ENCODE measurements around the gene ZDHHC22.
"Not testable (repeated sequence)": the region's sequence is repeated elsewhere in the genome, so short reads cannot be mapped to it uniquely, and the experiment has no call there.

Gene ZDHHC22, protein sequence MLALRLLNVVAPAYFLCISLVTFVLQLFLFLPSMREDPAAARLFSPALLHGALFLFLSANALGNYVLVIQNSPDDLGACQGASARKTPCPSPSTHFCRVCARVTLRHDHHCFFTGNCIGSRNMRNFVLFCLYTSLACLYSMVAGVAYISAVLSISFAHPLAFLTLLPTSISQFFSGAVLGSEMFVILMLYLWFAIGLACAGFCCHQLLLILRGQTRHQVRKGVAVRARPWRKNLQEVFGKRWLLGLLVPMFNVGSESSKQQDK

DNA sequence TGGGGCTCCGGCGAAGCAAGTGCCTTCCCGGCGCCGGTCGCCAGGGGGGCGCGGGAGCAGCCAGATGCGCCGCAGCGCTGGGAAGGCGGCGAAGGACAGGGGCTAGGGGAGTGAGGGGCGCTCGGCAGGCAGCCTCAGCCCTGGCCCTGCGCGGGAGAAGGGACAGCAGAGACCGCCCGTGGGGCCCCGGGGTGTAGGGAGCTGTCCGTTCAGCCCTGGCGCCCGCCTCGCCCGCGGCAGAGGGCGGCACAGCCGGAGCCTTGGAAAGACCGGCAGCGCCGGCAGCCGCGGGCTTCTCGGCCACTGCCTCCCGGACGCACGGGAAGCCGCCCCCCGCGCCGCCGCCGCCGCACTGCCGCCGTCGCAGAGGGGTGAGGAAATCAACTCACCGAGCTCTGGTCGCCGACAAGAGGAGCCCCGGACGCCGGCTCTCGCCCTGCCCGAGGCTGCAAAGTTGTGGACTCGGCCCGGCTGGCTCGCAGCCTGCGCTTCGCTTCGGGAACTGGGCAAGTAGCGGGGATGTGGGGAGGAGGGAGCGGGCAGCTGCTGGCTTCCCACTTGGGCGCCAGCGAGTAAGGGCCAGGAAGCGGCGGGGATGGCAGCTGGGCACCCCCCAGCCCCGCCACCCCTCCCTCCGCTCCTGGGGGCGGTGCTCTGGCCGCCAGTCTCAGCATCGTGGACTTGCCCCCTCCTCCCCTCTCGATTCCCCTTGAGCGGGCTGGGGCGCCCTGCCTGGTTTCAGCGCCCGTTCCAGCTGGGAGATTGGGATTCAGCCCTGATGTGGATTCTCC is at the start of gene ZDHHC22:
Gene ZDHHC22, minus strand, starts transcription at position 578 of the 791 bp plus-strand sequence. CDS start 2,053 bp downstream, outside the sequence.
- DNase-seq (ENCODE audit: low read depth in 2 of 2), result no peak

DNA sequence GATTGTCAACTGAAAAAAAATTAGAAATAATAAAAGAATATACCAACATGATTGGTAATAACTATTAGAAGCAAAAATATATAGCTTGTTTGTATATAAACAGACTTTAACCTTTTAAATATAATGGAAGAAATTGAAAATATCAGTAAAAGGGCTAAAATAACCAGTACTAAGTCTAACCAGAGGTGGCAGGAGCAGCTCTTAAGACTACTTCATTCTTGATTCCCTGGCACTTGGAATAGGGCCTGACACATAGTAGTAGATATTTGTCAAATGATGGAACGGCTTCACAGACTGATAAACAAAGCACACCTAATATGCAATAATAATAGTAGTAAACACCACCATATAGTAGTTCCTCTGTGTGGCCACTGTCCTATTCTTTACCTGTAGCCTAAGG is 49.4 kb upstream of the ZDHHC22 start:
- DNase-seq (ENCODE audit: low read depth in 2 of 2), result no peak

GRCh38 chr14:77189479-77189878 is 47.9 kb upstream of the ZDHHC22 start:
- DNase-seq (ENCODE audit: low read depth in 2 of 2), result no peak

DNA sequence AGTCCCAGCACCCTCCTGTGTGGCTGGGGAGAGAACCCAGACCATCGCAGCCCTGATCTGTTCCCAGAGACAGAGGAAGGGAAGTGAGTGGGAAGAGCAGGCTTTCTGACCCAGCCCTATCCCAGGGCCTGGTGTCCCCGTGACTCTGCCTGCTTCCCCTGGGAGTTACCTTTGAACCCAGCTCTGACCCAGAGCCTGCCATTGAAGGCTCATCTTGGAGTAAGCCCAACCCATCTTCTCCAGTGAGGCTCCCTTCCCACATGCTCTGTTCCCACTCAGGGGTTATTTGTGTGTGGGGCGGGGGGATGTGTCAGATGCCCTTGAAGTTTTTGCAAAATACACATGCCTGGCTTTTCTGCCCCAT is 46.0 kb upstream of the ZDHHC22 start:
- no peak for DNase-seq (ENCODE audit: low read depth in 2 of 2)

GRCh38 chr14:77186911-77187648 is 45.5 kb upstream of the ZDHHC22 start:
- no peak for DNase-seq (ENCODE audit: low read depth in 2 of 2)

- no peak for DNase-seq (ENCODE audit: low read depth in 2 of 2)
Observed at GRCh38 chr14:77185093-77185465, 43.5 kb upstream of the ZDHHC22 start.

GRCh38 chr14:77184396-77185092 is 43.0 kb upstream of the ZDHHC22 start:
- DNase-seq (ENCODE audit: low read depth in 2 of 2), result no peak

DNA sequence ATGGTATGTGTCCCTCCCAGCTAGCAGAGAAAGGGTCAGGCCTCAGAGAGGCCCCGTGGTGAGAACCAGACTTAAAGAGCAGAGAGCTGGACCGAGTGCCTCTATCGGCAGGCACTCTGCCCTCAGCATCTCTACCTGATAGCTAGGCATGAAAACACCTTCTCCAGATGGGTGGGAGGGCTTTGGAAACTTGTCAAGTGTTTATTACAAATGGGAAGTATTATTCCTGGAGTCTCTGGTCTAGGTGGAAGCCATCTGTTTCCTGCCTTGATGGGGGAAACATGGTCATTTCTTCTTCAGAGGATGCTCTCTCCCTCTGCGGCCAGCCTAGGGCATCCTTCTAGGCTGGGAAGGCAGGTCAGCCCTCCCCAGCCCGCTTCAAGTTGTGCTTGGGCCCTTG is 42.3 kb upstream of the ZDHHC22 start:
- DNase-seq (ENCODE audit: low read depth in 2 of 2), result no peak

DNA sequence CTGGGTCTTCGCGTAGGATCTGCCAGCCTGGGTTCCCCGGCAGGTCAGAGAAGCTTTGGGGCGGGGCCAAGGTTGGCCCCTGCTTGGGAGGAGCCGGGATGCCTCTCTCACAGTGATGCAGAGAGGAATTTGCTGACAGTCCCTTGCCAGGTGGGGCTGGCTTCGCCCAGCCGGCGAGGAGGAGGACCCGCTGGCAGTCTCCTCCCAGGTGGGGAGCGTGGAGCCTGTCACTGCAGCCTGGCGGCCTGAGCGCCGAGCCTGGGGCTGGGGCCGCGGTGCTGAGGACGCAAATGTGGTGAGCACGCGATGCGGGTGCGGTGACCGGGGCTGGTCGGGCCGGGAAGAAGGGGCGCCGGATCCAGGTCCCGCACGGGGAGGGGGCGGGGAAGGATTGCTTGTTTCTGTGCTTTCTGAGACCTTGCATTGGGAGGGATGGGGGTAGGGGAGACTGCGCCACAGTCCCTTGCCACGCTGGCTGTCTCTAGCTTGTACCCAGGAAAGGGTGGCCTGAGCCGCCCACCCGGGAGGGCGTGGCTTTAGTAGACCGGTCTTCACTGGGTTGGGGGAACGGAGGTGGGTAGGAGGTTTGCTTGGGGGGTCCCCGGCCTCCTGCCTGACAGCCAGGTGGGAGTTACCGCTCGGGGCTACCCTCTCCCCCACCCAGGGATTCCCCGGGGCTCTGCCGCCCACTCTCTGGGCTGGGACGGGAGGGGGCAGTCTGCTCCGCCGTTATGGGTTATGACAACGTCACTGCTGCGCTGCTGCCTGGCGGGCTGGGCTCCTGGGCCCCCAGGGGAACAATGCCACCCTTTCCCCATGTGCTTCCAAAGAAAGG is 40.2 kb upstream of the ZDHHC22 start, which contains the start of gene TMEM63C:
Gene TMEM63C, plus strand, starts transcription at position 196 of the 835 bp plus-strand sequence. CDS start 37,016 bp downstream, outside the sequence.
- peak; percentile 23 to 50 for DNase-seq (ENCODE audit: low read depth in 2 of 2)

GRCh38 chr14:77180726-77181602 is 39.4 kb upstream of the ZDHHC22 start:
- no peak for DNase-seq (ENCODE audit: low read depth in 2 of 2)

GRCh38 chr14:77178656-77179055 is 37.1 kb upstream of the ZDHHC22 start:
- no peak for DNase-seq (ENCODE audit: low read depth in 2 of 2)

GRCh38 chr14:77177702-77178101 is 36.1 kb upstream of the ZDHHC22 start:
- DNase-seq (ENCODE audit: low read depth in 2 of 2), result no peak

DNA sequence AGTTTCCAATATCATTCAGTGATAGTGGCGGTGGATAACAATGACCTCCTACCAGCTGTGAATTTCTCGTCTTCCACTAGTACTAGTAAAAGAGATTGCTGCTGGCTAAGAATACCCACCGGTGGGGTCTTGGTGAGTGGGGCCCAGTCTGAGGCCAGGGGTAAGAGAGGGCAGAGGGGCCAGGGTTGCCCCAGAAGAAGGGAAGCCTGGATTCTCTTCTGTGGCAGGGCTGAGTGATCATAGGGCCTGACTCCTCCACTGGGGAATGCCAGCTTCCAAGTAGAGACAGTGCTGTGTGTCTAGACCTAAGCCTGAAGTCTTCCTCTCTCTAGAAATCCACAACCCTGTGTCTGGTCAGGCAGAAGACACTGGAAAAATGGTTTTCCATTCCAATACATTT is 34.3 kb upstream of the ZDHHC22 start:
- DNase-seq (ENCODE audit: low read depth in 2 of 2), result no peak

DNA sequence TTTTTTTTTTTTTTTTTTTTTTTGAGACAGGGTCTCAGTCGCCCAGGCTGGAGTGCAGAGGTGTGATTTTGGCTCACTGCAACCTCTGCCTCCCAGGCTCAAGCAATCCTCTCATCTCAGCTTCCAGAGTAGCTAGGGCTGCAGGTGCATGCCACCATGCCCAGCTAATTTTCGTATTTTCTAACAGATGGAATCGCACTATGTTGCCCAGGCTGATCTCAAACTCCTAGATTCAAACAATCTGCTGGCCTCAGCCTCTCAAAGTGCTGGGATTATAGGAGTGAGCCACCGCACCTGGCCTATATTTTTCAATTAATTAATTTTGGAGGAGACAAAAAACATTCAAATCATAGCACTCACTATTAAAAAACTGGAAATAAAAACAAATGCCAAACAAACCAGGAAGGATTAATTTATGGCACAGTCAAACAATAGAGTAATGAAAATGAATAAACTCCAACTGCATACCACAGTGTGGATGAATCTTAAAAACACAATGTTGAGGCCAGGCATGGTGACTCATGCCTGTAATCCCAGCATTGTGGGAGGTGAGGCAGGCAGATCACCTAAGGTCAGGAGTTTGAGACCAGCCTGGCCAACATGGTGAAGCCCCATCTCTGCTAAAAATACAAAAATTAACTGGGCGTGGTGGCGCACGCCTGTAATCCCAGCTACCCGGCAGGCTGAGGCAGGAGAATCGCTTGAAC is 32.5 kb upstream of the ZDHHC22 start:
- not testable (repeated sequence) for DNase-seq (ENCODE audit: low read depth in 2 of 2)

- DNase-seq (ENCODE audit: low read depth in 2 of 2), result no peak
Observed at GRCh38 chr14:77172916-77173315, 31.3 kb upstream of the ZDHHC22 start.

DNA sequence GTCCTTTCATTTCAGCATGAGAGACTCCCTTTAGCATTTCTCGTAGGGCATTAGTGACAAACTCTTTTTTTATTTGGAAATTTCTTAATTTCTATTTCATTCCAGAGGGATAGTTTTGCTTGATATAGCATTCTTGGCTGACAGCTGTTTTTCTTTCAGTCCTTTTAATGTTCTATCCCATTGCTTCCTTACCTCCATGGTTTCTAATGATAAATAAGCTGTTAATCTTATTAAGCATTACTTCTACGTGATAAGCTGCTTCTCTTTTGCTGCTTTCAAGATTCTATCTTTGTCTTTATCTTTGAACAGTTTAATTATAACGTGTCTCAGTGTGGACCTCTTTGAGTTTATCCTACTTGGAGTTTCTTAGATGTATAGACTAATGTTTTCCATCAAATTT is 28.5 kb upstream of the ZDHHC22 start:
- DNase-seq (ENCODE audit: low read depth in 2 of 2), result no peak

GRCh38 chr14:77161011-77161410 is 19.4 kb upstream of the ZDHHC22 start:
- DNase-seq (ENCODE audit: low read depth in 2 of 2), result no peak

GRCh38 chr14:77158882-77159255 is 17.3 kb upstream of the ZDHHC22 start:
- DNase-seq (ENCODE audit: low read depth in 2 of 2), result no peak

GRCh38 chr14:77158175-77158881 is 16.7 kb upstream of the ZDHHC22 start:
- DNase-seq (ENCODE audit: low read depth in 2 of 2), result no peak

Measured in stimulated activated CD8-positive, alpha-beta memory T cell treated with anti-CD3 and anti-CD28 coated beads, Interleukin-7, amount 100 ng/mL, for 4 hours (primary cell).